Fibroblast of peridontal ligament (primary cell): ENCODE data around the gene PEX14.

Source experiments
- DNase-seq: peaks from one replicate; pipeline ENCODE4 v3.0.0-alpha.2; 2010; ENCODE audit errors: extremely low read depth

PEX14 gene

DNA sequence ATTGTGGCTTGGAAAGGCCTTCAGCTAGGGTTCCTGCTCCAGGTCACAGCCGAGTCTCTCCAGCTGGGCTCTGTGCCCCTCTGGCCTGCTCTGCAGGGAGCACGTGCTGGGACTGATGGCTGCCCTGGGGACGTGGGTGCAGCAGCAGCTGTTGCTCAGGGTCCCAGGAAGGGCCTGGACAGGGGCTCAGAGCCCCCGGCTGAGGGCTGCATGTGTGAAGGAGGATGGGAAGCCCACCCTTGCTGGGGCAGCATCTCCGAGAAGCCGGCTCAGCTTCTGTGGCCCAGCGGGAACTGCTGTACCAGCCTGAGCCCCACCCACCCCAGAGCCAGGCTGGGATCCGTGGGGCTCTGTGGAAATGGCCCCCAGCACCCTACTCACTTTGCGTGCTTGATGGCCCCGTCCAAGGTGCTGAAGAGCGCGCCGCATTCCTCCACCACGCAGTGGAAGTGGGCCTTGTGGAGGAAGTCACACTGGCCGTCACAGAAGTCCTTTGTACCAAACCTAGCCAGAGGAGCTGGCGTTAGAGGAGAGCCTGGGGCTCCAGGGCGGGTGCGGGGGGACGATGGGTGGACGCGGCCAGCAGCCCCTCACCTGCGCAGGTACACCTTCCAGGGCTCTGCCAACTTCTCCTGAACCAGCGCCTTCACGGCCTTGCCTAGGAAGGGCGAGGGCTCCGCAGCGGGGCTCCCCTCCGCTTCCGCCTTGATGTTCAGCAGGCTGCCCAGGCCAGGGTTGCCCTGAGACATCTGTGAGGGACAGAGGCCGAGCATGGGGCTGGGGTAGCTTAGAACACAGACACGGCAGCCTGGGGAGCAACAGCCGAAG is 174.2 kb downstream of the PEX14 start:
- no peak for DNase-seq

DNA sequence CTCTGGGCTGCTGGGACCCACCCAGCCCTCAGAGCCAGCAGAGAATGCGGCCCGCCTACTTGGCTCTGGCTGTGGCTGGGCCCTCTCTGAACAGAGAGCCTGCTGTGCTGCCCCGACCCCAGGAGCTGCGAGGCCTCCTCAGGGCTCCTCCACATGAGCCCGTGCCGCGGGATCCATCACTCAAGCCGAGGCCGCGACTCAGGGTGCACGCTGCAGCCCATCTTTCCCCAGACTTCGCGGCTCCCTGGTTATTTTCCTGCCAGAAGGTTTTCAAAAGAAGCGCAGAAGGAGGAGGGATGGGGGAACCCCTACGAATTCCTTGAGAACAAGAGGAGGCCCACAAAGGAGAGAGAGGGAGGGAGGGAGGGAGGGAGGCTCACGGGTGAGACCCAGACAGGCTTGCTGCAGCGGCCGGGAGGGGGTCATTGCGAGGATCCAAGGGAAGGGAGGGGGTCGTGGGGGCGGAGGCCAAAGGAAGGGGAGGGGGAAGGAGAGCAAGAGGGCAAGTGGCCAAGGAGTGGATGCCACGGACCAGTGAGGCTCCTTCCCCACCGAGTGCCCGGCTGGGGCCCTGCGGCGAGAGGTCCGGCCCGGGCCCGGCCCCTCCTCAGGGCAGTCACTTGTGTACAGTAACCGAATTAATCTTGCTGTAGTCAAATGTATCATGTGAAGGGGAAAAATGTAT is 174.9 kb downstream of the PEX14 start:
- DNase-seq, result no peak

DNA sequence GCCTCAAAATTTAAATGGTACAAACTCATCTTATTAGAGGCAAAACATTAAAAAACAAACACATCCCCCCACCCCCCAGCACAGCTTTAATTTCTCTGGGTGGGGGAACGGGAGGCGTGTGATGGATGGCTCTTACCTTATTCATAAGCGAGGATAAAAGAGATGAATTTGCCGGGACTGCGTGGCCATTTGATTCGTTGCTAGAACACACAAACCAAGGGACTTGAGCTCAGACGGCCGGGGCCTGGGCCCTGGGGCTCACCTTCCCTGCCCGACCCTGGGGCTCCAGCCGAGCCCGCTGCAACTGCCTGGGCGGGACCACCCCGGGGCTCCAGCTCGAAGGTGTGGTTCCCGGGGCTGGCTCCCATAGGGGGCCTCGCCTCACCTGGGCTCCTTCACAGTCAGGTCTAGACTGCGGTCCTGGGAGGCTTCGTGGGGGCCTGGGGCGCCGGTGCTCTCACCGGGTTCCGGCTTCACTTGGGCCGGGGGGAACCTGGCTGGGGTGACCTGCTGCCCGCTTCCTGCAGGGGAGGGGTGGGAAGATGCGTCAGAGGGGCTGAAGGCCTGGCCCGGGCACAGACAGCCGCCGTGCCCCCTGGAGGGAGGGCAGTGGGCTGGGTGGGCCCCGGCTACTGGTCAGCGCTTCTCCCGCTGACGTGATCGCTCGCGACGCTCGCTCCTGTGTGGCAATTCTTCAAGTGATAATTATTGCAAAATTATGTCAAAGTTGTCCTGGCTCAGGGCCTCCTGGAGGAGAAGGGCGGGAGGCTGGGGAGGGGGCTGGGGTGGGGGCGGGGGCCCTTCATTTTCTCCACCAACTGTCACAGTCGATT is 176.0 kb downstream of the PEX14 start:
- DNase-seq, result no peak

DNA sequence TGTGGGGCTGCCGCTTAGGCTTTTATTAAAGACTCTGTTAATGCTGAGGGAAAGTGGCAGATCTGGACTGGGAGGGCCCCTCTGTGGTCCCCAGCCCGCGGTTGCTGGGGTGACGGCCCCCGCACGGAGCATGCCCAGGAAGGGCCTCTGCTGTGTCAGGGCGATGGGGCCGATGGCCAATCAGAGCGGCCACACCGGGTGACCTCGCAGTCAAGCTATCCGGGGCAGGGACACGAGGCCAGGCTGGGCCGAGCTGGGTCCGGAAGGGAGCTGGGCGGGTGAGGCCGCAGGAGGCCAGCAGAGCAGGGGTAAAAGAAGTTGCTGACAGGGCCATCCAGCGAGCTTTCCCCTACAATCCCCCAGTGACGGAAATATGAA is 176.6 kb downstream of the PEX14 start:
- DNase-seq, result no peak

DNA sequence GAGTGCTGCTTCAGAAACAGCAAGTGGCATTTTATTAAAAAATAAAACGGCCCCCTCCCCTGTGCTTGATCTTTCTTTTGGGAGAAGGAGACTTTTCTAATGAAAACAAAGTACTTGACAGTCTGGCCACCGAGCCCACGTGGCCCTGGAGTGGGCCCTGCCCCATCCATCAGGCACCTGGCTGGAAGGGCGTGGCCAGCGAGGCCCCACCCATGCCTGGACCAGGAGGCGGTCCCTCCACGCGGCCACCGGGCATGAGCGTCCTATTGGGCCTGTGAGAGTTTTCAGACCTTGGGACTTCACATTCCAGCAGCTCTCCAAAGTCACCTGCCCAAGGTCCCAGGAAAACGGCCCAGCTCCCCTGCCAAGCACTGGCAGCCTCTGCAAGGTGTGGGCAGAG is 177.0 kb downstream of the PEX14 start:
- no peak for DNase-seq

DNA sequence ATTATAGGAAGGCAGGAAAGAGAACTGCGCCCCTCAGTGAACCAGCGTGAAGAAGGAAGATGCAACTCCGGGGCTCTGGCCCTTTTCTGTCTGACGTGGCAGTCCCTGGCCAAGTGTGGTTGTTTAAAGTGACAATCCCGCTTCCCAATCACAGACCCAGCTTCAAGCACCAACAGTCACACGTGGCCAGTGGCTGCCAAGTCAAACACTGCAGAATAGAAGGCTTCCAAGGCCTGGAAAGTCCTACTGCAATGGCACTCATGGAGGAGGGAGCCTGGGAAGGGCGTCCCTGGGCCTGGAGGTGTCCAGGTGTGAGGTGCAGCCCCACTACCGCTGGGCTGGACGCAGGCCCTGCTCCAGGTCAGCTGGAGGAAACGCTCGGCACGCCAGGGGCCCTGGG is 177.9 kb downstream of the PEX14 start:
- DNase-seq, result no peak

DNA sequence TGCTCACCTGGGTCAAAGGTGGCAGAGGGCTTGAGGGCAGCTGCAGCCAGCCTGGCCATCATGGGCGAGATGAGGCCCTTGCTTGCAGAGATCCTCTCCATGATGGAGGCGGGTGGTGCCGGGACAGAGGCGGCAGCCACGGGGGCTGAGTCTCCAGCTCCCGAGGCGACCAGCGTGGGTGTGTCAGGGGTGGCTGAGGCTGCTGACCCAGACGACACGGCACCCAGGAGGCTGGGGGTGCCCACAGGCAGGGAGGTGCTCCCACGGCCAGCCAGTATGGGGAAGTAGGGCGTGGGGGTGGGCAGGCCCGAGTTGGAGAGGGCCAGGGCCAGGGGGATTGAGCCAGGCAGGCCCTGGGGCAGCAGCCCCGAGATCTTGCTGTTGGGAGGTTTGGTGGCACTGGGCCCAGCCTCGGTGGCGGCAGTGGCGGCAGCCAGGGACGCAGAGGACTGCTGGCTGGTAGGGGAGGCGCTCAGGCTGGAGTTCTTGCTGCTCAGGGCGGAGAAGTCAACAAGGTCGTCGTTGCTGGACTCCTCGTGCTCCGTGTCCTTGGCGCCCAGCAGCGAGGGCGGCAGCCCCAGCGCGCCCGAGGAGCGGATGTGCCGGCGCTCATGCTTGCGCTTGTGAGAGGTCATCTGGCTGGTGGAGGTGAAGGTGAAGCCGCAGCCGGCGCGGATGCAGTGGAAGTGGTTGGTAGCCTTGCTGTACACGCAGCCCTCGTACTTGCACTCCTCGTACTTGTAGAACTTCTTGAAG is 178.8 kb downstream of the PEX14 start:
- DNase-seq, result no peak

DNA sequence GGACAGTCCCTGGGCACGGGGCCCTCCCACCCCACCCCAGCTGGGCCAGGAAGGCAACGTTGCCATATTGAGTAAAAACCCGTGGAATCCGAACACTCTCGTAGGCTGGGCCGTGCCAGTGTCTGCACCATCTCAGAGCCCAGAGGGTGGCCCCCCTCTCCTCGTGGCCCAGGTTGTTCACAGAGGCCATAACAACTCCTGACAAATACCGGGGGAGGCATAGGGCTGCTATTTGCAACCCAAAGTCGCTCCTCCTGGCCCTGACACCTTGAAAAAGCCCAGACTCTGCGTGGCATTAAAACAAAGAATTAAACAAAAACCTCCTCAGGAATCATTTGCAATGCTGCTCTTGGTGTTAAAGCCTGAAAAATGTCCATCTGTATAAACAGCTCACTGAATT is 180.3 kb downstream of the PEX14 start:
- no peak for DNase-seq

DNA sequence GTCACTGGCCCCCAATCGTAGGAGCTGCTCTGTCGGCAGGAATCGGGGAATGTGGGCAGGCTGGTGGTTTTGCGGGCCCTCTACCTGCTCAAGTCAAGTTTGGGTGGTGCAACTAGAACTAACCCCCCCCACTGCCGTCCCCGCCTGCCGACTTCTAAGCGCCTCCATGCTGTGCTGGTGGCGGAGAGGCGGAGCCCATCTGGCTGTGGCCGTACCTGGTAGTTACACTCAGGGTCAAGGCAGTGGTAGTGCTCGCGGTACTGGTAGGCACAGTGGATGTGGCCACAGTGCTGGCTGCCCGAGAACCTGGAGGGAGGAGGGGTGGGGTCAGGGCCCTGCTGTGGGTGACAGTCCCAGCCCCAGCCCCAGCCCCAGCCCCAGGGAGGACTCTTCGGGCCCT is 181.7 kb downstream of the PEX14 start:
- no peak for DNase-seq

DNA sequence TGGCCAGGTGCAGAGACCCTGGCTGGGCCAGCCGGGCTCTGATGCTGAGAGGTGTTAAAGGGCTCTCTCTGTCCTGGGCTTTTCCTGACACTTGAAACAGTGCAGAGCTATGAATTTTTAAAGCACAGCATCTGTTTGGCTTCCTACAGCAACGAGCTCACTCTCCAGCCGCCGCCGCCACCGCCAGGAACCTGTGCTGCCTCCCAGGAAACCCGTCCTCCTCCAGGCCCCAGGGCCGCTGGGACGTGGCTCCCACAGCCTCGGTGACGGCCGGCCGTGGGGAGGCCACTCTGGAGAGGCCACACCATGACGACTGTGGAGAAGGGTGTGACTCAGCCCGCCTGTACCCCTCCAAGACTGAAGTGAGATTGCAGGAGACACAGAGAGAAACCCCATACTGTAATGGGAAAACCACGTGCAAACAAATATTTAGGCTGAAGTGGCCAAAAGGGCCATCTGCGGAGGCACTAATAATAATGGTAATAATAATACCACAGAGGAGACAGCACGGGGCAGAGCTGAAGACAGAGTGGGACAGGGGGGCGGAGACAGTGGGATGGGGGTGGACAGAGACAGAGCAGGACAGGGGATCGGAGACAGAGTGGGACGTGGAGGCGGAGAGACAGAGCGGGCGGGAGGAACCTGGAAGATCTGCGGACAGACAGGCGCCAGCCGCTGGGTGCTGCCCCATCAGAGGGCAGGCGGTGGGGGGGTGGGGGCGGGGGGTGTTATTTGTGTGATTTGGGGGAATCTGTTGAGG is 182.5 kb downstream of the PEX14 start:
- no peak for DNase-seq

DNA sequence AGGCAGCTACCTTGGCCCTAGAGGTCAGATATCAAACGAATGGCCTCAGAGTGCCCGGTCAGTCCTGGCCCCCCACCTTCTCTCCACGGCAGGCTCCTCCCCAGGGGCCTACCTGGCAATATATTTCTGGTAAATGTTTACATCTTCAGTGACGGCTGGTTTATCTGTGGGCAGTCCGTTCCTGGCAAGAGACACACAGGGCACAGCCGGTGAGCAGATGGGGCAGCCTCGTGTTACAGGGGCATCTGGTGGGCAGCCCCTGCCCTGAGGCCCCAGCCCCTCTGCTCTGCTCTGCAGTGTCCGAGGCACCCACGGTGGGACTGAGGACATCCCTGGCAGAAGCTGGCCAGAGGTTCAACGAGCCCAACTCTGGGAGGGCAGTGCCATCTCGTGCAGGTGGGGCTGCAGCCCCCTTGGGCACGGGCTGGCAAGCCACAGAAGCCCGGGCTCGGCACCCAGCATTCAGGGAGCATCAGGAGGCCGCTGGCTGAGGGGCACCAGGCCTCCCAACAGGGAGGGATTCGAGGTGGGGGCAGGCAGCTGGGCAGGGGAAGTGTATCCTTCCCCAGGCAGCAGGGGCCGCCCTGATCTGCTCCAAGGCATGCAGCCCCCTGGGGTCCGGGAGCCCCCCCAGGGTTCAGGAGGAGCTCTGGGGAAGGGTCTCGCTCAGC is 183.8 kb downstream of the PEX14 start:
- DNase-seq, result no peak

DNA sequence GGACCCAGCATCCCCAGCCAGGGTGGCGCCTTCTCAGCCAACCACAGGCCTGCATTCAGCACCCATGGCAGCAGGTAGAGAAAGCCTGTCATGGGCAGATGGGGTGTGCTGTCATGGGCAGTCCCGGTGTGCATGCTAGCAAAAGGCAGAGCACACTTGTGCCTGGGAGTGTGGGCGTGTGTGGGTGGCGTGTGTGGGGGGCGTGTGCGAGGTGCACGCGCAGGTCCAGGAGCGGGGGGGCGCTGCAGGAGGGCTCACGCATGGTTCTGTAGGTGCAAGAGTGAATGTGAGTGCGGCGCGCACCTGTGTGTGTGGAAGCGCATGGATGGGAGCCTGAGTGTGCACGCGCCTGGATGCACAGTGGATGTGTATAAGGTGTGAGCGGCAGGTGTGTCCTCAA is 184.5 kb downstream of the PEX14 start:
- no peak for DNase-seq

DNA sequence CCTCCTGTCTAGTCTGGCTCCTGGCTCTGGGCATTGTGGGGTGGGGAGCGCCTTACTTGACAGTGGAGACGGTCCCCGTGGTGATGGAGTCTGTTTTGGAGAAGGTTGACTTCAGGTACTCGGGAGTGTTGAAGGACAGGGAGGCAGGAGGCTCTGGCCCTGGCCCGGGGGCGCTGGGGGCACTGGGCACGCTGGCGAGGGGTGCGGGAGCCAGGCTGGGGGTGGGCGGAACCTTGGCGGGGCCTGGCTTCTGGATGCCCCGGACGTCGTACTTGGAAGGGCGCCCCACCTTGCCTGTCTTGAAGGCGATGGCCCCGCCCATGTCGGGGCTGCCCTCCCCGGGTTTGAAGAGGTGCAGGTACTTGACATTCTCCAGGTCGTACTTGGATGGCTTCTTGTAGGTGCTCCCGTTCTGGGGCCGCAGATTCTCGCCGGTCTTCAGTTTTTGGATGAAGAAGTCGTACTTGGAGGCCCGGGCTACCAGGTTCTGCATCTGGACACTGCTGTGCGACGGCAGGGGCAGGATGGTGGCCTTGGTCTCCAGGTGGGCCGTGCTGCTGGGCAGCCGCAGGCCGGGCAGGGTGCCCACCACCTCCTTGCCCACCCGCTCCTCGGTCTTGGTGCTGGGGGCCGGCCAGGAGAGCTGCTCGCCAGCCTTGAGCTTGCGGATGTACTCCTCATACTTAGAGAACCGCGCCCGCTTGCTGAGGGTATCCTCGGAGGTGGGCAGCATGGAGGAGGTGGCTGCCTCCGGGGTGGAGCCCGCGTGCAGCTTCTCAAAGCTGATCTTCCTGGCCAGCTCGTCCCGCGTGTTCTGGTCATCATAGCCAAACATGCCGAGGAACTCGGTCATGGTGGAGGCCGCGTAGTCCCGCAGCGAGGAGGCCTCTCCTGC is 185.1 kb downstream of the PEX14 start:
- DNase-seq, result no peak

DNA sequence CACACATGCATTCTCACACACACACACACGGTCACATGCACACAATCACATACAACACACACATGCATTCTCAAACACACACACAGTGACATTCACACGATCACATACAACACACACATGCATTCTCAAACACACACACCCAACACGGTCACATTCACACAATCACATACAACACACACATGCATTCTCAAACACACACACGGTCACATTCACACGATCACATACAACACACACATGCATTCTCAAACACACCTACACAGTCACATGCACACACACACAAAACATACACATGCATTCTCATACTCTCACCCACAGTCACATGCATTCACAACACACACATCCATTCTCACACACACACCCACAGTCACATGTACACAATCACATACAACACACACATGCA is 186.7 kb downstream of the PEX14 start:
- no peak for DNase-seq

DNA sequence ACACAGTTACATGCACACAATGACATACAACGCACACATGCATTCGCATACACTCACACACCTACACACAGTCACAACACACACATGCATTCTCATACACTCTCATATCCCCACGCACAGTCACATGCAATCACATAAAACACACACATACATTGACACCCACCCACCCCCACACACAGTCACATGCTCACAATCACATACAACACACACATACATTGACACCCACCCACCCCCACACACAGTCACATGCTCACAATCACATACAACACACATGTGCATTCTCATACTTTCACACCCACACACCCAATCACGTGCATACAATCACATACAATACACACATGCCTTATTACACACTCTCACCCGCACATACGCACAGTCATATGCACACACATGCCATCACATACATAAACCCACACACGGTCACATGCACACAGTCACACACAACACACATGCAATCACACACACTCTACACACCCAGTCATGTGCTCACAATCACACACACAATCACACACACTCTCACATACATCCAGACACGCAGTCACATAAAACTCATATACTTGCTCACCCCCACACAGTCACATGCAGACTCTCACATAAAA is 187.4 kb downstream of the PEX14 start:
- DNase-seq, result no peak

DNA sequence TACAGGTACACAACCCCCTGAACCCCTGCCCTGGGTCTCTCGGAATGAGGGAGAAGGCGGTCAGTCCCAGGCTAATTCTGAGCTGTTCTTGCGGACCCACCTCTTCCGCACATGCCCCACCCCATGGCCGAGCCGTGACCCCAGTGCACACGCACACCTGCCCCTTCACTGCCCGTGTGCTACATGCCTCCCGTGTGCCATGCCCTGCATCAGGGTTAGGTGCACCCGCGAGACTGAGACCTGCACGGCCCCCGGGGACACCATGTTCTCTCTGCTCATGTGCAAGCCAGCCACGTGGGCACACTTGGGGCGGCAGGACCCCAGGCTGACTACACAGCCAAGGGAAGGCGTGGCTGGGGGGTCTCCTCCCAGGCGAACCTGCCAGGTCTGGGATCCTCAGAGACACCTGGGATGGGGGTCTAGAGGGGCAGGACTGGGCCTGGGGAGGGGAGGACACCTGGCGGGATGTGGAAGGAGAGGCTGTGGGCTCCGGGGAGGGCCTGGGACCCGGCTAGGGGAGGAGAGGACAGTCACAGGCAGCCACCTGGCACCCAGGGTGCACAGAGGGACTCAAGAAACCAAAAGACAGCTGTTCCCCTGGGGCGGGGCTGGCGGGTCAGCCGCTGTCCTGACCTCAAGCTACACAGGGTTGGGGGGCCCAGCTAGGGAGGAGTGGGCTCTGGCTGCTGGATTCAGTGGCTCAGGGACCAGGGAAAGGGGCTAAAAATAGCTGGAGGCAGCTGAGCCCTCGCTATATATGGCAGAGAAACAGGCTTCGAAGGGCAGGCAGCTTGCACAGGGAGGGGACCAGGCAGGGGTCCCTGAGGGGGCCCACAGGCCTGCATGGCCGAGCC is 188.3 kb downstream of the PEX14 start:
- no peak for DNase-seq

DNA sequence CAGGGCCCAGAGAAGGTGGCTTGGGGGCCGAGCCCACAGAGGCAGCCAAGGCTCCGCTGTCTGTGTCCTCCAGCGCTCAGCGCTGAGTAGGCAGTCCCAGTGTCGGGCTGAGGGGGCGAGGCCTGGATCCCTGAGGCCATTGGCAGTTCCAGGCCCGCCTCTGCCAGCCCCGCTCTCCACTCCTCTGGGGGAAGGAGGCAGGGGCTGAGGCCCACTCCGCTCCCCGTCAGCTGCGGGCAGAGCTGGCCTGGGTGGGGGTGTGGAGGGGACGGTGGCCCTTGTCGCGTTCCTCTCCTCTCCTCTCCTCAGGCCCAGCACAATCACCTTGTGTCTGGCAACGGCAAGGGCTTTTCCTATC is 188.9 kb downstream of the PEX14 start:
- no peak for DNase-seq

DNA sequence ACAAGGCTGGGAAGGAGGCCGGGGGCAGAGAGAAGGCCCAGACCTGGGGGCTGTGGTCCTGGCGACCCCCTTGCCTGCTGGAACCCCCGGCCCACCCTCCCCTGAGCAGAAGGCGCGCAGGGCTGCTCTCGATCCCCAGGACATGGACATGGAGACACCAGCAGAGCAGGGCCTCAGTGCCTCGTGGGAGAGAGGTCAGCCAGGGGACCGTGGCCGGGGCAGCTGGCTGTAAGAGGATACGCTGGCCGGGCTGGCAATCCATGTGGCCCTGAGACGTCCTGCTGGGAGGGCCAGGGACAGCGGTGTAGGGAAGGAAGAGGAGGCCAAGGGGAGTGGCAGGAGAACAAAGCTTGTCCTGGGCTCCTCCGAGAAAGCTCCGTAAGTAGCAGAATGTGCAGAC is 189.5 kb downstream of the PEX14 start:
- DNase-seq, result no peak
